GM13977 (cell line): Measurements from ENCODE around the gene NPIPB6.

ENCODE experiments used
- DNase-seq: peaks from one replicate; pipeline ENCODE4 v3.0.0; 2012; ENCODE audit warnings: low spot score
- in situ Hi-C: fragments of 300-500 bp; cut with MboI; formaldehyde crosslinking; loops from one replicate; pipeline ENCODE4 v1.12.0; 2022; ENCODE audit warnings: low sequenced_read_pairs, low pct_unique_long_range_greater_than_20kb, mixed read lengths, inconsistent platforms; ENCODE audit not compliant: unreplicated experiment
- TF ChIP-seq, protein P1 (sequence below): IDR thresholded peaks from 2 replicates; pipeline ENCODE4 v1.5.1; 2012; ENCODE audit warnings: mild to moderate bottlenecking, control low read depth; ENCODE audit not compliant: insufficient read depth; ENCODE audit errors: extremely low read depth, missing control alignments

NPIPB6 gene

DNA sequence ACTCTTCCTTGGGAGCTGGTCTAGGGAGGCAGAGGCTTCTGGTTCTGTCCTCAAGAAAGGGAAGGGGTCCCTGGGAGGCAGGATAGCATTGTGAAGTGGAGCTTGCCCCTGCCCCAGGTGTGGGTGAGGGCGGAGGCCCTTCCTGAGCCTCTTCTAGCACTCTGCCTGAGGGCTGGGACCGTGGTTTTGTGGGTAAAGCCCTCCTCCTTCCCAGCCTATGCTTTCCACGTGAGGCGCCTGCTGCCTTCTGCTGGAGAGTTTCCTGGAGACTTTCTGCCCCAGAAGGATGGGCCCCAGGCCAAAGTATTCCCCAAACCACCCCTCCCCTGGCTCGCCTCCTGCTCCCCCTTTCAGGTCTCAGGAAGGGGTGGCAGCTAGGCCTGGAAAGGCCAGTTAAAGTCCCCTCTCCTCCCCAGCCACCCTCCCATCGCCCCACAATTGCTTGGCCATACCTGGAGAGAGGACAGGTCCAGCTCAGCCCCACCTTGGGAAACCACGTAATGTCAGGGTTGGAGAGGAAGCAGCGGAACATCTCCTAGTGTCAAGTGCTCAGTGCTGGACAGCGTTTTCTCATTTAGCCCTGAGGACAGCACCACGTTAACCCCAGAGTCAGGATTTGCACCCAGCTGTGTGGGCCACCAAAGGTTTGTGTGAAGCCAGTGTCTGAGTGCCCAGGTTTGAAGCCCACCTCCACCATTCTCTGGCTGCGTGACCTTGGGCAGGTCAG, 65.4 kb downstream of the NPIPB6 start:
- in situ Hi-C loops: no loop called here
- TF ChIP-seq, protein P1, sequence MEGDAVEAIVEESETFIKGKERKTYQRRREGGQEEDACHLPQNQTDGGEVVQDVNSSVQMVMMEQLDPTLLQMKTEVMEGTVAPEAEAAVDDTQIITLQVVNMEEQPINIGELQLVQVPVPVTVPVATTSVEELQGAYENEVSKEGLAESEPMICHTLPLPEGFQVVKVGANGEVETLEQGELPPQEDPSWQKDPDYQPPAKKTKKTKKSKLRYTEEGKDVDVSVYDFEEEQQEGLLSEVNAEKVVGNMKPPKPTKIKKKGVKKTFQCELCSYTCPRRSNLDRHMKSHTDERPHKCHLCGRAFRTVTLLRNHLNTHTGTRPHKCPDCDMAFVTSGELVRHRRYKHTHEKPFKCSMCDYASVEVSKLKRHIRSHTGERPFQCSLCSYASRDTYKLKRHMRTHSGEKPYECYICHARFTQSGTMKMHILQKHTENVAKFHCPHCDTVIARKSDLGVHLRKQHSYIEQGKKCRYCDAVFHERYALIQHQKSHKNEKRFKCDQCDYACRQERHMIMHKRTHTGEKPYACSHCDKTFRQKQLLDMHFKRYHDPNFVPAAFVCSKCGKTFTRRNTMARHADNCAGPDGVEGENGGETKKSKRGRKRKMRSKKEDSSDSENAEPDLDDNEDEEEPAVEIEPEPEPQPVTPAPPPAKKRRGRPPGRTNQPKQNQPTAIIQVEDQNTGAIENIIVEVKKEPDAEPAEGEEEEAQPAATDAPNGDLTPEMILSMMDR: no peak
- no peak for DNase-seq

DNA sequence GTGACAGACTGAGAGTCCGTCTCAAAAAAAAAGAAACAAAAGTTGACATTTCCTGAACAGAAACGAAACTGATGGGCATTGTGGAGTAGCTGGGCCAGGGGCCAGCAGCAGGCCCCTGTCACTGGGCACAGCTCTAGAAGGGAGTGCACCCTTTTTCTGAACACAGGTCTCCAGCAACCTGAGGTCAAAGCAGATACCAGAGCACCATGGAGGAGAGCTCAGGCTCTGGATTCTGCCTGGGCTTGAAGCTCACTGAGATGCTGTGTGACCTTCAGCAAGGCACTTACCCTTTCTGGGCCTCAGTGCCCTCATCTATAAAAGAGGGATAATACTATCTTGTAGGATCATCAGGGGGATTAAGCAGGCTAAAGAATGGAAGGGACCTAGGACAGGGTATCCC, 66.0 kb downstream of the NPIPB6 start:
- TF ChIP-seq, protein P1: no peak
- in situ Hi-C loops: no loop called here
- DNase-seq: no peak

DNA sequence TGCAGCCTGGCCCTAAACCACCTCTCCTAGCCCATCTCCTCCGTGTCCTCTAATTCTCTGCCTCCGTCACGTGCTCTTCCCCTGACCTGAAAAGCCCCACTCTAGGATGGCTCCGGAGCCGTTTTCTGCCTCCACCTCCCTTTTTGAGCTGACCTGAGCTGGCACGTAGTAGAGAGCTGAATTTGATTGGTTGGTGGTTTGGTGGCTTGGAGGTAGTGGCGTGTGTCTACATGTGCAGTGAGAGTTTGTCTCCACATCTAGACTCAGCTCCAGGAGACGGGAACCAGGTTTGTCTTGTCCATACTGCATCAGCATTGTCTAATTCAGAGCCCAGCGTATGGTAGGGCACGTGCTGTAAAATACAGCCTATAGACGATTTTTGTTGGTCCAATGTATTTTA, 68.0 kb downstream of the NPIPB6 start:
- in situ Hi-C loops: no loop called here
- TF ChIP-seq, protein P1: no peak

DNA sequence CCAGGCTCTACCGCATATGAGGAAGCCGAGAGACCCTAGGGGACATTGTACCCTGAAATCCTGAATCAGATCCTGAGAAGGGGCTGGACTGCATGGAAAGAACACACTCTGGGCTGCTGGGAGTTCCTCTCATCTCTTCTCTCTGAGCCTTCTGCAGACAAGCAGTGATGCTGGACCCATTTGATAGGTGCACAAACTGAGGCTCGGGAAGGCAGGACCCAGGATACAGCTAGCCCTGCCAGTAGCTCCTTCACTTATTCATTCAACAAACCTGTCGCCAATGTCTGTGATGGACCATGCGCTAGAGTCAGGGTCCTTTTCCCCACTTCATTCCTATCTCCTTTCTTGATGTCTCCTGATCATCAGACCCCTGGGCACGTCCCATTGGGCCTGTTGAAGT, 69.1 kb downstream of the NPIPB6 start:
- in situ Hi-C loops: no loop called here
- TF ChIP-seq, protein P1: no peak
- no peak for DNase-seq

More for the DNA sequence above, 68.0 kb downstream of the NPIPB6 start:
- no peak for DNase-seq

DNA sequence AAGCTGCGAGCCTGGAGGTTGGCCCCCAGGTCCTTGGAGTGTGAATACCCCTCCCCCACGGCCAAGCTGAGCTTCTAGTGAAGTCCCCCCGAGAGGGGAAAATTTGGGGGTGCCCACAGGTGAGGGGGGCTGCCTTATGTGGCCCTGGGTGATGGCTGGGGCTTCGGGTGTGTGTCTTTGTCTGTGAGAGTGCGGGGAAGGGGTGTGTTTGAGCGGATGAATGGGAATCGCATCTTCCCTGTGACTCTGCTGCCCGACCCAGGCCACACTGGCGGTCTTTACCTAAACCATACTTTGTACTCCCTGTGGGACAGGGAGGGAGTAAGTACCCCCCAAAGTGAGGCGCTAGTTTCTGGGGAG, 69.7 kb downstream of the NPIPB6 start:
- no peak for DNase-seq

DNA sequence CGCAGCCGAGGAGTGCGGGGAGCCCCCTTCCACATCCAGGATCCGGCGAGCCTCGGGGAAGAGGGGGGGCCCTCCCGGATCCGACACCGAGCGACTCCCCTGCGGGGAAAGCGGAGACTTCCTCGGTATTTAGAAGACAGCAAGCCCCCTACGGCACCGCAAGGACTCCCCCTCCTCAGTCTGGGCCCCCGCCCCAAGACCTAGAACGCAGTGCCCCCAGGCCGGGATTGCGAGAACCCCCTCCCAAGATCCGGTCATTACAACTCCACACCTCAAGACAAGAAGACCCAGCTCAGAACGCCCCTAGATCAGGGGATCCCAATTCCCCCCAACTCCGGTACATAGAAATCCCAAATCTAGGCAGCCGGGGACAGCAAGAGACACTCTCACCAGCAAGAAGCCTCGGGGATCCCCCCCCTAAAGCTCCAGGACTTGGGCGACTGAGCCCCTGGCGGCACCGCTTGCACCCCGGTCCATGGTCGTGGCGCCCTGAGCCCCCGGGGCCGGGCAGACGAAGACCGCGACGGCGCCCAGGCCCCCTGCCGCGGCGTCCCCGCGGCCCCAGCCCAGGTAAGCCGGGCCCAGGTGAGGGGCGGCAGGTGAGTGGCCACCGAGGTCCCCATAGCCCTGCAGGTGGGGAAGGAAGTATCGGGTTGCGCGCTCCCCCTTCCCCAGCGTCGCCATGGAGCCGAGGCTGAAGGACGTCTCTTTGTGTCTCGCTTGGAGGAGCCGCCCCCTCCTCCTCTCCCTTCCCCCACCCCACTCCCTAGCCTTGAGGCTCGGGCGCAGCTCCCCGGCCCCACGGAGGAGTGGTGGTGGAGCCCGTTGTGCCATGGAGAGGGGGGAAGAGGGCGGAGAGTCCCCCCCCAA, 70.3 kb downstream of the NPIPB6 start:
- DNase-seq: peak; percentile 42
- TF ChIP-seq, protein P1: no peak
- in situ Hi-C loops: no loop called here

More for the DNA sequence above, 69.7 kb downstream of the NPIPB6 start:
- in situ Hi-C loops: no loop called here
- TF ChIP-seq, protein P1: no peak
